HepG2 (cell line): ENCODE results near the gene ACSS1. TPM values are rescaled to one million over a fixed set of nuclear protein-coding genes. Genes with fewer than 3 reads are reported as not detected.

Experiments used
- ATF7 ChIP-seq, 2 experiments: fragments of 450-650 bp in 1 of 2; sonication (generic) in 1 of 2; formaldehyde crosslinking in 1 of 2; IDR thresholded peaks; 2 replicates each; pipeline versions ENCODE4 v1.4.0 to v1.6.1; 2016 to 2020; ENCODE audit warnings: antibody characterized with exemption in 1 of 2, mild to moderate bottlenecking in 1 of 2, missing genetic modification reagents in 1 of 2
- CEBPG ChIP-seq: IDR thresholded peaks from 2 replicates; pipeline ENCODE4 v1.6.1; 2016
- DZIP1 ChIP-seq: sonication (generic); formaldehyde crosslinking; IDR thresholded peaks from 2 replicates; pipeline ENCODE4 v1.5.0; 2020; ENCODE audit warnings: mild to moderate bottlenecking, missing genetic modification reagents
- GABPB1 ChIP-seq: IDR thresholded peaks from 2 replicates; pipeline ENCODE4 v1.6.1; 2016; ENCODE audit warnings: mild to moderate bottlenecking, missing genetic modification reagents, moderate library complexity, missing compliant biosample characterization
- HNRNPLL ChIP-seq: fragments of 200-400 bp; formaldehyde crosslinking; IDR thresholded peaks from 2 replicates; pipeline ENCODE4 v1.6.1; 2017; ENCODE audit warnings: mild to moderate bottlenecking, low read depth, low read length; ENCODE audit not compliant: poor library complexity, severe bottlenecking
- HOXA3 ChIP-seq: sonication (generic); formaldehyde crosslinking; IDR thresholded peaks from 2 replicates; pipeline ENCODE4 v1.5.0; 2020; ENCODE audit warnings: missing genetic modification reagents
- MTA1 ChIP-seq: sonication (generic); formaldehyde crosslinking; IDR thresholded peaks from 2 replicates; pipeline ENCODE4 v1.4.0; 2020; ENCODE audit warnings: missing genetic modification reagents, mild to moderate bottlenecking, borderline replicate concordance
- PATZ1 ChIP-seq: sonication (generic); formaldehyde crosslinking; IDR thresholded peaks from 2 replicates; pipeline ENCODE4 v1.4.0; 2020; ENCODE audit warnings: missing genetic modification reagents
- PHF8 ChIP-seq: sonication (generic); formaldehyde crosslinking; IDR thresholded peaks from 2 replicates; pipeline ENCODE4 v1.5.0; 2020; ENCODE audit warnings: missing genetic modification reagents
- TSC22D2 ChIP-seq: sonication (generic); formaldehyde crosslinking; IDR thresholded peaks from 2 replicates; pipeline ENCODE4 v1.5.1; 2020; ENCODE audit warnings: missing genetic modification reagents, mild to moderate bottlenecking, borderline replicate concordance
- WIZ ChIP-seq: sonication (generic); formaldehyde crosslinking; IDR thresholded peaks from 2 replicates; pipeline ENCODE4 v1.5.1; 2020; ENCODE audit warnings: mild to moderate bottlenecking, missing genetic modification reagents
- ZNF101 ChIP-seq: sonication (generic); formaldehyde crosslinking; IDR thresholded peaks from 2 replicates; pipeline ENCODE4 v1.4.0; 2020; ENCODE audit warnings: mild to moderate bottlenecking, low read depth, missing genetic modification reagents, borderline replicate concordance
- ZNF124 ChIP-seq: sonication (generic); formaldehyde crosslinking; IDR thresholded peaks from 2 replicates; pipeline ENCODE4 v1.4.0; 2020; ENCODE audit warnings: missing genetic modification reagents
- ZSCAN30 ChIP-seq: sonication (generic); formaldehyde crosslinking; IDR thresholded peaks from 2 replicates; pipeline ENCODE4 v1.5.0; 2020; ENCODE audit warnings: mild to moderate bottlenecking, missing genetic modification reagents
- ZSCAN31 ChIP-seq: sonication (generic); formaldehyde crosslinking; IDR thresholded peaks from 2 replicates; pipeline ENCODE4 v1.5.0; 2020; ENCODE audit warnings: low read depth, mild to moderate bottlenecking, missing genetic modification reagents
- ZSCAN9 ChIP-seq: IDR thresholded peaks from 2 replicates; pipeline ENCODE4 v1.6.1; 2016; ENCODE audit warnings: borderline replicate concordance
- polyA plus RNA-seq, 8 experiments: library from polyadenylated mRNA; depleted of rRNA in 3 of 8; stranded (reverse) in 7 of 8; unstranded in 1 of 8; fragments of >200 nt; fragmentation: Illumina TruSeq in 4 of 8; extraction: Trizol in 4 of 8; gene quantifications; 2 replicates each; pipeline versions ENCODE4 v1.2.1 to v1.2.3, GENCODE V29; 2011 to 2016; ENCODE audit warnings: low read depth in 4 of 8, missing spikeins in 1 of 8, mixed read lengths in 1 of 8; ENCODE audit not compliant: insufficient read depth in 1 of 8
- total RNA-seq, 5 experiments: library from RNA; depleted of rRNA; stranded (reverse); fragments of >200 nt; fragmentation: Illumina TruSeq; extraction: Trizol; gene quantifications; 2 replicates each; pipeline ENCODE4 v1.2.3, GENCODE V29; 2016; ENCODE audit warnings: low read depth in 1 of 5
- TF ChIP-seq, protein P1 (sequence below): IDR thresholded peaks from 2 replicates; pipeline ENCODE4 v1.6.1; 2016; ENCODE audit warnings: missing compliant biosample characterization, missing genetic modification reagents, borderline replicate concordance
- TF ChIP-seq, protein P2 (sequence below): sonication (generic); formaldehyde crosslinking; conservative IDR thresholded peaks from 2 replicates; pipeline ENCODE4 v1.4.0; 2020; ENCODE audit warnings: missing genetic modification reagents
- TF ChIP-seq, protein P3 (sequence below): fragments of 450-650 bp; IDR thresholded peaks from 2 replicates; pipeline ENCODE4 v1.6.1; 2016

Gene ACSS1
- total and polyA plus RNA-seq, 2 of the 13 experiments (the other 11 are each of a cell fraction or from before 2014, with no cell fraction given) = 15.2 to 41.6 TPM

DNA sequence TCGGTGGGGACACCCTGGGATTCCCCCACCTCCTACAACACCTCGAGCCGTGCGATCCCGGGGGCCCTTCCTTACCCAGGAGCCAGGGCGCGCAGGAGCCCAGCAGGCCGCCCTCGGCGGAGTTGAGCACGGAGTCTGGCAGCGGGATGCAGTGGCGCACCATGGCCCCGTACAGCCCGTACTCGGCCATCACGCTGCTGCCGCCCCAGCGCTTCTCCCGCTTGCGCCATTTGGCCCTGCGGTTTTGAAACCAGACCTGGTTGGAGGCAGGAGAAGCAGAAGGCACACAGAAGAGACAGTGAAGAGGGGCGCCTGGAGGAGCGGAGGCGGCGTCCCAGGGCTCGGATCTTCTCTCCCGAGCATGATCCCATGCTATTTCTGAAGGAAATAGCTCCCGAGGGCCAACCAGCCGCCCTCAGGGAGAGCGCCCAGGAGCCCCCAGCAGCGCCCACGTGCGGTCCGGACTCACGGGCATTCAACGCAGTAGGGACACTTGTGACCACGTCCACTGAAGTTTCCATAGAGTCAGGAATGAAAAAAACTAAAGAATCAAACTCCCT is 19.8 kb upstream of the ACSS1 start (continued):
- TF ChIP-seq, protein P1, sequence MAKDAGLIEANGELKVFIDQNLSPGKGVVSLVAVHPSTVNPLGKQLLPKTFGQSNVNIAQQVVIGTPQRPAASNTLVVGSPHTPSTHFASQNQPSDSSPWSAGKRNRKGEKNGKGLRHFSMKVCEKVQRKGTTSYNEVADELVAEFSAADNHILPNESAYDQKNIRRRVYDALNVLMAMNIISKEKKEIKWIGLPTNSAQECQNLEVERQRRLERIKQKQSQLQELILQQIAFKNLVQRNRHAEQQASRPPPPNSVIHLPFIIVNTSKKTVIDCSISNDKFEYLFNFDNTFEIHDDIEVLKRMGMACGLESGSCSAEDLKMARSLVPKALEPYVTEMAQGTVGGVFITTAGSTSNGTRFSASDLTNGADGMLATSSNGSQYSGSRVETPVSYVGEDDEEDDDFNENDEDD (CRISPR knock-in tag) = peak; percentile 47; the same call in 1 of the 2 replicates
- TF ChIP-seq PHF8 (CRISPR knock-in tag) (no peak), ATF7 (IDR thresholded peaks at IDR 0.05) (no peak), ATF7 (CRISPR knock-in tag; IDR thresholded peaks at IDR 0.05) (no peak), WIZ (CRISPR knock-in tag) (0 out of 2 replicates have a peak, but pooled peaks have one; percentile 38), DZIP1 (no peak), GABPB1 (CRISPR knock-in tag) (peak; percentile 62; the same call in 1 of the 2 replicates), ZNF101 (CRISPR knock-in tag) (no peak), ZSCAN9 (CRISPR knock-in tag) (no peak), ZNF124 (CRISPR knock-in tag) (0 out of 2 replicates have a peak, but pooled peaks have one; percentile 34), CEBPG (CRISPR knock-in tag) (peak; percentile 87), ZSCAN30 (CRISPR knock-in tag) (no peak), ZSCAN31 (CRISPR knock-in tag) (no peak), HOXA3 (CRISPR knock-in tag) (peak; percentile 57), HNRNPLL (peak; percentile 90), MTA1 (CRISPR knock-in tag) (peak; percentile 81; the same call in 1 of the 2 replicates), TSC22D2 (CRISPR knock-in tag) (no peak), PATZ1 (0 out of 2 replicates have a peak, but pooled peaks have one; percentile 29)
- TF ChIP-seq, protein P2, sequence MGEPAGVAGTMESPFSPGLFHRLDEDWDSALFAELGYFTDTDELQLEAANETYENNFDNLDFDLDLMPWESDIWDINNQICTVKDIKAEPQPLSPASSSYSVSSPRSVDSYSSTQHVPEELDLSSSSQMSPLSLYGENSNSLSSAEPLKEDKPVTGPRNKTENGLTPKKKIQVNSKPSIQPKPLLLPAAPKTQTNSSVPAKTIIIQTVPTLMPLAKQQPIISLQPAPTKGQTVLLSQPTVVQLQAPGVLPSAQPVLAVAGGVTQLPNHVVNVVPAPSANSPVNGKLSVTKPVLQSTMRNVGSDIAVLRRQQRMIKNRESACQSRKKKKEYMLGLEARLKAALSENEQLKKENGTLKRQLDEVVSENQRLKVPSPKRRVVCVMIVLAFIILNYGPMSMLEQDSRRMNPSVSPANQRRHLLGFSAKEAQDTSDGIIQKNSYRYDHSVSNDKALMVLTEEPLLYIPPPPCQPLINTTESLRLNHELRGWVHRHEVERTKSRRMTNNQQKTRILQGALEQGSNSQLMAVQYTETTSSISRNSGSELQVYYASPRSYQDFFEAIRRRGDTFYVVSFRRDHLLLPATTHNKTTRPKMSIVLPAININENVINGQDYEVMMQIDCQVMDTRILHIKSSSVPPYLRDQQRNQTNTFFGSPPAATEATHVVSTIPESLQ = no peak
- TF ChIP-seq, protein P3, sequence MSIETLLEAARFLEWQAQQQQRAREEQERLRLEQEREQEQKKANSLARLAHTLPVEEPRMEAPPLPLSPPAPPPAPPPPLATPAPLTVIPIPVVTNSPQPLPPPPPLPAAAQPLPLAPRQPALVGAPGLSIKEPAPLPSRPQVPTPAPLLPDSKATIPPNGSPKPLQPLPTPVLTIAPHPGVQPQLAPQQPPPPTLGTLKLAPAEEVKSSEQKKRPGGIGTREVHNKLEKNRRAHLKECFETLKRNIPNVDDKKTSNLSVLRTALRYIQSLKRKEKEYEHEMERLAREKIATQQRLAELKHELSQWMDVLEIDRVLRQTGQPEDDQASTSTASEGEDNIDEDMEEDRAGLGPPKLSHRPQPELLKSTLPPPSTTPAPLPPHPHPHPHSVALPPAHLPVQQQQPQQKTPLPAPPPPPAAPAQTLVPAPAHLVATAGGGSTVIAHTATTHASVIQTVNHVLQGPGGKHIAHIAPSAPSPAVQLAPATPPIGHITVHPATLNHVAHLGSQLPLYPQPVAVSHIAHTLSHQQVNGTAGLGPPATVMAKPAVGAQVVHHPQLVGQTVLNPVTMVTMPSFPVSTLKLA = no peak
